Stimulated activated CD8-positive, alpha-beta memory T cell treated with anti-CD3 and anti-CD28 coated beads, Interleukin-12 subunit alpha, Interleukin-12 subunit beta, amount 100 ng/mL, for 24 hours (primary cell): ENCODE measurements around the gene ZNF213.
A peak's percentile ranks its signal among the peaks of the same experiment; 100 is the strongest.

Source experiments
- DNase-seq: peaks from one replicate; pipeline ENCODE4 v3.0.0-alpha.2; 2020; ENCODE audit errors: extremely low read depth

The ZNF213 gene, protein sequence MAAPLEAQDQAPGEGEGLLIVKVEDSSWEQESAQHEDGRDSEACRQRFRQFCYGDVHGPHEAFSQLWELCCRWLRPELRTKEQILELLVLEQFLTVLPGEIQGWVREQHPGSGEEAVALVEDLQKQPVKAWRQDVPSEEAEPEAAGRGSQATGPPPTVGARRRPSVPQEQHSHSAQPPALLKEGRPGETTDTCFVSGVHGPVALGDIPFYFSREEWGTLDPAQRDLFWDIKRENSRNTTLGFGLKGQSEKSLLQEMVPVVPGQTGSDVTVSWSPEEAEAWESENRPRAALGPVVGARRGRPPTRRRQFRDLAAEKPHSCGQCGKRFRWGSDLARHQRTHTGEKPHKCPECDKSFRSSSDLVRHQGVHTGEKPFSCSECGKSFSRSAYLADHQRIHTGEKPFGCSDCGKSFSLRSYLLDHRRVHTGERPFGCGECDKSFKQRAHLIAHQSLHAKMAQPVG

DNA sequence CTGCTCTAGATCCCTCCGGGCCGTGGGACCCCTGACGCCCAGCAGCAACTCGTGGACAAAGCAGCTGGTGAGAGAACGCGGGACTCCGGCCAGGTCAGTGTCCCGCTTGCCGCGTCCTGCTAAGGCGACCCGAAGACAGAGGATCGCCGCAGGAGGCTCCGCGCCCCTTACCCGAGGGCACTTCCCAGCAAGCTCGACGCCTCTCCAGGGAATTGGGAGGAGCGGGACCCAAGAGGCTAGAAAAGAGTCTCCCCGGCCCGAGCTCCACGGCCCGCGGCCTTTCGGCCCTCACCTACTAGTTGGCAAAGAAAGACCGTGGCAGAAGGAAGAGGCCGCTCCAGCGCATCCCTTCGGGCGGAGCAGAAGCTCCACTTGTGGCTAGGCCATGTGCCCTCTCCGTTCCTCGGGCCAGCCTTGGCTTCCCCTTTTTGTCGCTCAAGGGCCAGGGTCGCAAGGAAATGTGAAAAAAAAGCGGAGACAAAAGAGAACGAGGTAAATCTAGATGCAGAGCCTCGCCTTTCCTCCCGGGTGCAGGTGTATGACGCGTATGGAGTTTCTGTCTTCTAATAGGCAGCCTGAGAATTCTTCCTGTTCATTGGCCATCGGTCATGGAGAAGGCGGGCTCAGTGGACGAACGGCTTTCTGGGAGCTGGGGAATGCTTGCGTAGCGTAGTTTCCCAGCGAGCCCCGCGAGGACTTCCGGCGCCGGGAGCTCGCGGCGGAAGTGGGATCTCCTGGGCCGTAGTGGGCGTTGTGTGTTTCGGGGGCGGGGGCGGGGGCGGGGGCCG, at the start of gene ZNF213:
TSS of gene ZNF213 (plus strand) at position 692 of the 788 bp plus-strand sequence. CDS start 2,252 bp downstream, outside the sequence.
- peak; percentile 77 for DNase-seq

GRCh38 chr16:3085868-3086595, 48.8 kb upstream of the ZNF213 start:
- DNase-seq = no peak

- no peak for DNase-seq
These were observed 48.1 kb upstream of the ZNF213 start for GRCh38 chr16:3086596-3087242.

DNA sequence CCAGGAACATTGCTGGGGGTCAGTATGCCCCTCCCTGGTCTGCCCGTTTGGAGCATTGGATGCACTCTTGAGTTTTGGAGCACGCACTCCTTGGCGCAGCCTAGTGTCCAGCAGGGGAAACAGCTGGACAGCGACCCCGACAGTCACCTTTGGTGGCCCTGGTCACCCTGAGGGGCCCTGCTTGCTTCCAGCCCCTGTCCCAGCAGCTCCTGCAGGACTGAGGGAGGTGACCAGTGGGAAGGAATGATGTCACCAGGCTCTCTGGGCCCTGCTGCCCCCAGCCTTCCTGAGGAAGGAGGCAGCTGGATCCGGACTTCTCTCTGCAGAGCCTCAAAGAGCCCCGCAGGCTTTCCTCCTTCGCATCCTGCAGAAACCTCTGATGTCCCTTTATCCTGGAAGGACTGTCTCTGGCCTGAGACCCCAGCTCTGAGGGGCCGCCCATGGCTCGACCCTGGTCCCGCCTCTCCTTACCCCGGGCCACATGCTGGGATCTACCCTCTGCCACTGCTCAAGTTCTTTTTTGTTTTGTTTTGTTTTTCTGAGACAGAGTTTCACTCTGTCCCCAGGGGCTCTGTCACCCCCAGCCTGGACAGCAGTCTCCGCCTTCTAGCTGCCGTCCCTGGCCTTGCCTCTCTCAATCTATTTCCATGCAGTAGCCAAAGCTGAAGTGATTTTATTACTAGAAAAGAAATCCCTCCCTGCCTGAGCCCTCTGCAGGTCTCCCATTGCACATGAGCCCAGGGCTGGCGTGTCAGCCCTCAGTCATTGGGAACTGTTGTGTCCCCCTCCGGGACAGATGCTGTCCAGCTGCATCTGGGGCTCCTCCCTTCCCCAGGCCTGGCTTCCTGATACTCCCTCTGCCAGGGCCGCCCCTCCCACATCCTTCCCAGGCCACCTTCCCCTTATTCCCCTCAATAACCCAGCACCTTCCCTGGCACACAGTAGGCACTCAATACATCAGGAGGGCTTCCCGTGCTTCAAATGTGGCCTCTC, 47.3 kb upstream of the ZNF213 start:
- no peak for DNase-seq

GRCh38 chr16:3088450-3088849, 46.4 kb upstream of the ZNF213 start:
- DNase-seq = no peak

GRCh38 chr16:3088925-3089716, 45.7 kb upstream of the ZNF213 start:
- DNase-seq = no peak

DNA sequence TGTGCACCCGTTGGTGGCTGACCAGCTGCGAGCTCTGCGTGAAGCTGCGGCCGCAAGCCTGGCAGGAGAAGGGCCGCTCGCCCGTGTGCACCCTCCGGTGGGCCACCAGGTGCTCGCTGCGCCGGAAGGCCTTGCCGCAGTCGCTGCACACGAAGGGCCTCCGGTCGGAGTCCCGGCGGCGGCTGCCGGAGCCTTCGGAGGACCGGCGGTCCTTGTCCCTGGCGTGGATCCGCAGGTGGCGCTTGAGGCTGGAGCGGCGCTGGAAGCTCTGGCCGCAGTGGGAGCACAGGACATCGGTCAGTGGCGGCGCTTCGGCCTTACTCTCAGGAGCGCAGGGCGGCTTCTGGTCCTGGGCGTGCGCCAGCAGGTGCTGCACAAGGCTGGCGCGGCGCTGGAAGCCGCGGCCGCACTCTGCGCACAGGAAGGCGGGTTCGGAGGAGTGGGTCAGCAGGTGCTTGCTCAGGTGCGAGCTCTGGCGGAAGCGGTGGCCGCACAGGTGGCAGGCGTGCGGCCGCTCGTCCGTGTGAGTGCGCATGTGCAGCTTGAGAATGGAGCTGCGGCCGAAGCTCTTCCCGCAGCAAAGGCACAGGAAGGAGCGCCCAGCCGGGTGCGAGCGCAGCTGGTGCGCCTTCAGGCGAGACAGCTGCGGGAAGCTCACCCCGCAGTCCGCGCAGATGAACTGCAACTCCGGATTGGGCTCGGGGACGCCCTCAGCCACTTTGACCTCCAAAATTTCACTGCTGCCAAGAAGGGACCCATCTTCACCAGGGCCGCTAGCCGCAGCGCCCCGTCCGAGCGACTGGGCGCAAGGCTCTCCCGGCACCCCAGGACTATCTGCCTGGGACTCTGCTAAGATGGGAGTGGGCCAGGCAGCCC, 44.9 kb upstream of the ZNF213 start:
- DNase-seq = no peak

DNA sequence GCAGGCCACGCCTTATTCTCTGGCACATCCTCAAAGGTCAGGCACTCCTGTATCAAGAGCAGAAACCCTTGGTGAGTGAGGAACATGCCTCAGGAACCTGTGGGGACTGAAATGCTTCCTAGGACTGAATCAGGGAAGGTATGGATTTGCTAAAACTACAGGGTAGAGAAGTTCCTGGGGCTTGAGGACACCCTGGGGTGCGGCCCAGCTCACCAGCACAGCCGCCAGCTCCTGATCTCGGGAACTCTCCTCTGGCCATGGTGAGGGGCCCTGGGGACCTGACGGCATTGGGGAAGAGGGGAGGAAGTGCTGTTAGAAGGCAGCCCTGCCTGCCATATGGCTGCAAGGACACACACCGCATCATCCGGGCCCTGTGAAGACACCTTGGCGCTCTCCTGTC, 43.3 kb upstream of the ZNF213 start:
- DNase-seq = no peak

DNA sequence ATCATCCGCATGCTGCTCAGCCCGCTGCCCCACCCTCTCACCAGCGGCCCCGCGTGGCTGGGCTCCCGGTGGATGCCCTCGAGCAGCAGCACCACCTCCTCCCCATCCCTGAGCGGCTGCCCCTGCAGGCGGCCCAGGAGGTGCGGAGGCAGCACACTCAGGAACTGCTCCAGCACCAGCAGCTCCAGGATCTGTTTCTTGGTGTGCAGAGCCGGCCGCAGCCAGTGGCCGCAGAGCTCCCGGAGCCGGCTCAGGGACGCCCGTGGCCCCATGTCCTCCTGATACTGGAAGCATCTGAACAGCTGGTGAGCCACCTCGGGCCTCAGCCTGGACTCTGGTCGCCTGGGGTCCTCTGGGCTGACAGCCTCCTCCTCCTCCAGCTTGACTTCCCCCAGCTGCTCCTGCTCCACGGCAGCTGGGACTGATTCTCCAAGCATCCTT, 42.3 kb upstream of the ZNF213 start:
- DNase-seq = no peak

- no peak for DNase-seq
These were observed 40.4 kb upstream of the ZNF213 start for GRCh38 chr16:3094289-3095027.

DNA sequence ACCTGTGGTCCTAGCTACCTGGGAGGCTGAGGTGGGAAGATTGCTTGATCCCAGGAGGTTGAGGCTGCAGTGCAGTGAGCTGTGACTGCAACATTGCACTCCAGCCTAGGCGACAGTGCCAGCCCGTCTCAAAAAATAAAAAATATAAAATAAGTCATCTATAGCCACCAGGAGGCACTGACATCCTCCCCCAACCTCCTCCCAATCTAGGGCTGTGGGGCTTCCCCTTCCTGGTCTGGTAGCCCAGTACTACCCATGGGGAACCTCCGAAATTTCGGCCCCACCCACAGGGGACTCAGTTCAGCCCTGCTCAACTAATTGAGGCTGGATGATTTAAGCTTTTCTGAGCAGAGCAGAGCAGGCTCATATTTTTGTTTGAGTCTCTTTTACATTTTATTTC, 39.0 kb upstream of the ZNF213 start:
- DNase-seq = peak; percentile 39

GRCh38 chr16:3096362-3096761, 38.5 kb upstream of the ZNF213 start:
- no peak for DNase-seq

- DNase-seq = no peak
These were observed 37.6 kb upstream of the ZNF213 start for GRCh38 chr16:3097266-3097665.

GRCh38 chr16:3098459-3099394, 36.1 kb upstream of the ZNF213 start, which contains the start of gene ZSCAN10:
TSS of gene ZSCAN10 (minus strand) at chr16:3099294. CDS start at chr16:3092937, 6,357 bp downstream.
- no peak for DNase-seq

- no peak for DNase-seq
These were observed 35.5 kb upstream of the ZNF213 start for GRCh38 chr16:3099395-3099731.

GRCh38 chr16:3099732-3100499, 34.9 kb upstream of the ZNF213 start:
- peak; percentile 80 for DNase-seq
